Nucleus accumbens (tissue), 56 donors: ENCODE measurements around the gene WDR45.

ENCODE experiments used
- DNase-seq, 56 donors: peaks; one replicate each; lab custom pipeline; 2025; lab: John Stamatoyannopoulos, UW

Gene WDR45

GRCh38 chrX:49053223-49054072 is 26.2 kb downstream of the WDR45 start:
- peak in 34 of 56 donors; percentile 1 to 66 (median 12) for DNase-seq

GRCh38 chrX:49043987-49044281 is 35.8 kb downstream of the WDR45 start:
- no peak for DNase-seq

DNA sequence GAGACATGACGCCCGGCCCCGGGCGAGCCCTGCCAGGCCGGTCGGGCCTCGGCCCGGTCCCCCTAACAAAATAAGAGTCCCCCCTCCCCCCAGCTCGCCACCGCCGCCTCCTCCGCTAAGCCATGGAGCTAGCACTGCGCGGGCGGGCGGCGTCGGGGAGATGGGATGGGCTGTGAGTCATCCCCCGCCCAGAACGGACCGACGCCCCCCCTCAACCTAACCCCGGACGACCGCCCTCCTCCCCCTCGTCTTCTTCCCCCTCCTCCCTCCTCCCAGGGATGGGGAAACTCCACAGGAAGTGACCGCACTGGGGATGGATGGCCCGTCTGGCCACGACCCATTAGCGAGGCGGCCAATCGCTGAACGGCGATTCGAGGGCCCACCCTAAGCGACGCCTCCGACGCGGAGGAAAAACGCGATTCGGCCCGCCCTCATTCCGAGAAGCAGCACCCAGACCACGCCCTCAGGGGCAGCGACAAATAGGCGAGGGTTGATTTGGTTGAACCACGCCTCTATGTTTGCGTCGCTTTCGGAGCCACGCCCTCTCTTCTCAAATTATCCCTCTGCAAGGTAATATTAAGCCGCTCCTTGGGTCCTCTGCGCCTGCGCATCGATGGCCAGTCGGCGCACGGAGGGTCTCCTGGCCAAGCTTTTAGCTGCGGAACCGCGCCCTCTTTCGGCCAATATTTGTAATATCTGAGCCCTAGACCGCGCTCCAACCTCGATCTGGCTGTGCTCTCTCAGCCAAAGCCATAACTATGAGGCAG is 36.3 kb downstream of the WDR45 start, which contains the start of gene TFE3:
TFE3 (minus strand) TSS at position 138 of the 767 bp plus-strand sequence; CDS start at position 7, 131 bp downstream.
- peak; percentile 45 to 98 (median 93) for DNase-seq

DNA sequence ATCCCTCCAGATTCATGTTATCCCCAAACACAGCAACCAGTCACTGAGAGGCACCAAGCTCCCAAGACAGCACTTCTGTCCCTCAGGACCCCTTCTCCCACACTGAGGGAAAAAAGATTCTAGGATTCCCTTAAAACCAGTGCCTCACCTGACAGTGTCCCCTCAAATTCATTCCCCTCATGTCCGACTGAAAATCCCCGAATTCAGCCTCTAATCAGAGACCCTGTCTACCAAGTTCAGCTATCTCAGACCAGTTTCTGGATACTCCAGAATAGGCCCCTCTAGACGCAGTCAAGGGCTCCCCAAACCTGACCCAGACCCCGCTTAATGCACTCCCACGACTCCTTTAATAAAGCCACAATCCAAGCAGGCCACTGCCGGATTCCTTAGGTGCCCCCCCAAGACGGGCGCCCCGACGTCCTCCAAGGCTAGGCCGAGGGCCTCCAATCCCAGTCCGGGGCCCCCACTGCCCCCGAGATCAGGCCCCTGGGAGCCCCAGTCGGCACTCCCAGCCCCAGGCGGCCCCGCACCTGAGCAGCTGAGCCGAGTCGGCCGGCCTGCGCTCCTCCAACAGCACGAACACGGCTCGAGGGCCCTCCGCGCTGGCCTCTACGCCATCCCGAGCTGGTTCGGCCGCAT is 37.0 kb downstream of the WDR45 start:
- DNase-seq, result peak in 6 of 56 donors; percentile 4 to 53 (median 37)

DNA sequence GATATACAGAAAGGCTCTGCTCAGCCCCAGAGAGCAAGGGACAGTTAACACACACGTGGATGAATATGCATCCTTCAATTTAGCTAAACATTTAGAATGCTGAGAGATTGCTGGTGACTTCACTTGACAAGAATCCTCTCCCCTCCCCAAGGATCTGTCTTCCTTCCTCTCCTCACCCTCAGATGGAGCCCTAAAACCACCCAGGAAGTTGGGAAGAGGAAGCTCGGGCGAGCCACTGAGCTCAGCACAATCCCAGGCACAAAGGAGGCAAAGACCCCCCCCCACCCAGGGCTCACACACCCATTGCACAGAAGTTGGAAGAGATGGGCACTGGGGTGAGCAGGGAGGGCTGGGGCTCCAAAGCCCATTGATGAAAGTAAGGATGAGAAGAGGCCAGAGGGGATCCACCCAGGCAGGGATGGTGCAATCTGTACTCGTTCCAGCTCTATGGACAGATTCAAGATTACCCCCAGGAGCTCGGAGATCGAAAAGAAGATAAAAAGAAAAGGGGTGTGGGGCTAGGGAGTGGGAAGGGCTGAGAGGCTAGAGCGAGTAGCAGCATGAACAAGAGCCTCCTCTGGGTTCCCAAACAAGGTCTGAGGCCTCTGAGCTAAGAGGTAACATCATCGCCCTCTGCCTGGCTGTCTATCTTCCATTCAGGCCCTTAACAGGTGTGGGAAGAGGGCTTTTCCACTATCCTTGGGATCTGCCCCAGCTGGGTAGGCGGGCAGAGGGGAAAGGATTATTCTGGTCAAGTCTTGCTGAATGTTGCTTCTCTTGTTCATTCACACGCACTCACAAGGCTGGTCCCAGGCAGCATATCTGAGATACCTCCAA is 37.7 kb downstream of the WDR45 start:
- peak in 6 of 56 donors; percentile 0 to 21 (median 4) for DNase-seq

DNA sequence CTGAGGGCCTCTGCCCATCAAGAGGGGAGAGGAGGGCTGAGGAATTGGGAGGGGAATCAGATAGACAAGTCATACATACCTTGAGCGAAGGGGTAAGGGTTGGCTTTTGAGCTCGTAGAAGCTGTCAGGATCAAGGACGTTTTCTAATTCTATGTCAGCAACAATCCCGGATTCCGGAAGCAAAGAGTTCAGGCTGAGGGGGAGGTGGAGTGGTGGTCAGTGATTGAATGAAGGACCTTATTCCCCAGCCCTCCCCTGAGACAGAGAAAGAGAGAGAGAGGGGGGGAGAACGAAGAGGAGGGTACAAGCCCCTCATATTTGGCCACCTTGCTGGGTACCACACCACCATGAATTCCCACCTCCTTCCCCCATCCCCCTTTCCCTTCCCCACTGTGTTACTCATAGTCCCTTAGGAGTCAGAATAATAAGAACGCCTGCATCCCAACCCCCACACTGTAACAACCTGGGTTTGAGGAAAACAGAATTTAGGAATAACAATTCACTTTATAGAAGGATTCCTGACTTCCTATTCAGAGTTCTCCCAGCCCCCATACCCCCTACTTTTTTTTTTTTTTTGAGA is 39.2 kb downstream of the WDR45 start:
- peak in 2 of 56 donors; percentile 2 to 3 for DNase-seq

DNA sequence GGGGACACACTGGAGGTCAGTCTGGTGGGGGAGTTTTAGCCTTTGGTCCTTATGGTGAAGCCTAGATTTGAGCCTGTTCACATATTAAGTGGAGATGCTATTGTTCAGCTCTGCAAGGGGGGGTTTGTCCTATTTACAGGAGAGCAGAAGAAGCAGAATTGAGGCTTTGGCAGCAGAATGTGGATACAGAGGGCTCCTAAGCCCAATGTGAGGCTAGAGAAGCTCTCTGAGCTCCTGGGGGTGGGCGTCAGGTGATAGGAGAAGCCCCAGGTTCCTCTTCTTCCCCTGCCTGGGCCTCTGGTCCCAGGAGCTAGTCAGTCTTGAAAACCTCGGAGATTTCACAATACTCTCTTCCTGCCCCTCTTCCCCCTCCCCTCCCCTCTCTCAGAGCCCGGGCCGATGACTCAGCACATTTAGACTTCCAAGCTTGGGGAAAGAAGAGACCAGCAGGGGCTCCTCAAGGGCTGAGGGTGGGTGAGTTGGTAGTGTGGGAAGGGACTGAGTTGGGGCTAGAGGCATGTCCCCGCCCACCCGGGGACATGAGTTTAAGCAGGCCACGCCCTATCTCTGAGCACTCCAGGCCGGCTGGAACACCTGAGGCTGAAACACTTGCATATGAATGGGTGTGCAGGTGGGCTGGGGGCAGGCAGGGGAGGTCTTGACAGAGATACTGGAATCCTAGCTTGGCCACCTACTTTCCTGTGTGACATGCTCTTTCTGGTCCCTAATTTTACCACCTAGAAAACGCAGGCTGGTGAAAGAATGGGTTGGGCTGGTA is 39.9 kb downstream of the WDR45 start:
- DNase-seq, result peak in 49 of 56 donors; percentile 0 to 63 (median 17)

GRCh38 chrX:49037883-49038475 is 41.7 kb downstream of the WDR45 start:
- no peak for DNase-seq

DNA sequence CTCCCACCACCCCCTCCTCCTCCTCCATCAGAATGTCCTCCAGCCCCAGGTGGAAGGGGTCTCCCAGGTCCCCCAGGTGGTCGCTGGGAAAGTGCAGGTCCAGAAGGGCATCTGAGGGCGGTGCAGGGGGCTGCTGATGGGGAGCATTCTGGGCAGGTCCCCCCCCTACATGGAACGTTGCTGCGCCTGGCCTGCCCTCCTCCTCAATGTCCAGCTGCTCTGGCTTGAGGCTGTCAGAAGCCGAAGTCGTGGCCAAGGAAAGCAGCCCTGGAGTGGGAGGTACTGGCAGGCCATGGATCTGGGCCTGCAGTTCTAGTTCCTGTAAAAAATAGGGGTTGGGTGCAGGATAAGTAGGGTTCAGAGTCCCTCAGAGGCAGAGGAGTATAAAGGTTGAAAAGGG is 49.4 kb downstream of the WDR45 start:
- DNase-seq, result no peak

DNA sequence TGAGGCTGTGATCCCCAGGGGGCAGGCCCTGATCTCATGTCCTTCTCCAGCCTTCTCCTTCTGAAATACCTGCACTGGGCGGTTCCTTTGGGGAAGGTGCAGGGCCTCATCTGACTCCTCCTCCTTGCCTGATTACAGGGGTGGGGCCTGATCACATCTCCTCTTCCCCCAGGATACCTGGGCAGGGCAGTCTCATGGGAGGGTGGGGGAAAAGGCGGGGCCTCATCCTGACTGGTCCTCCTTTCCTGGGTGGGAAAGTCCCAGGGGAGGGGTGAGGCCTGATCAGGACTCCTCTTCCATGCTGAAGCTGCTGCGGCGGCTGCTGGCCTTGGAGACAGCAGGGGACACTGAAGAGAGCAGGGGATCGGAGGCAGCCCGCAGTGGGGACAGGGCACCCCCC is 49.8 kb downstream of the WDR45 start:
- peak in 1 of 56 donors; percentile 0 for DNase-seq
